Fibroblast of villous mesenchyme (primary cell): ENCODE results near the gene CDK1. TPM values are rescaled to one million over a fixed set of nuclear protein-coding genes. Genes with fewer than 3 reads are reported as not detected.

Experiments
- DNase-seq: peaks from one replicate; pipeline ENCODE4 v3.0.0-alpha.2; 2010; ENCODE audit warnings: low read depth
- H3K4me3 ChIP-seq: 2 replicates; pipeline ENCODE4 v1.5.1; 2011; ENCODE audit warnings: low read depth, mild to moderate bottlenecking, low read length
- total RNA-seq: library from RNA; depleted of rRNA; stranded (reverse); fragments of >200 nt; gene quantifications from 2 replicates; pipeline ENCODE4 v1.2.3, GENCODE V29; 2012
- TF ChIP-seq, protein P1 (sequence below): IDR thresholded peaks from 2 replicates; pipeline ENCODE4 v1.5.1; 2012; ENCODE audit warnings: low read depth, mild to moderate bottlenecking, low read length; ENCODE audit not compliant: insufficient read depth

The CDK1 gene
- total RNA-seq, 1 donor: 49.2 TPM

DNA sequence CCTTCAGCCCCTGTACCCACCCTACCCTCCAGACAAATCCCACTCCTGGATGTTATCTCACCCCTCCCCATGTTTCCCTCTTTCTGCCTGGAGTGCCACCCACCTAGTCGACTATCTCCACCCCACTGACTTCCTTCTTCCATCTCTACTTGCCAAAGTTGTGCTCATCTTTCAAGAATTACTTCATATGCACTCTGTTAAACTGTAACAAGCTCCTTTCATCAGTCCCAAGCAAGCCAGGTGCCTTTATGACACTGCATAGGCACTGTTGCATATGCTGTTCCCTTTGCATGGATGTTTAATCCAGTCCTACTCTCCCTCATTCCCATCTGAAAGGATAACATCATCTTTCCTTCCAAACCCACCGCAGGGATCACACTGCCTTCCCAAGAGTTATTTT, 8.9 kb upstream of the CDK1 start:
- TF ChIP-seq, protein P1, sequence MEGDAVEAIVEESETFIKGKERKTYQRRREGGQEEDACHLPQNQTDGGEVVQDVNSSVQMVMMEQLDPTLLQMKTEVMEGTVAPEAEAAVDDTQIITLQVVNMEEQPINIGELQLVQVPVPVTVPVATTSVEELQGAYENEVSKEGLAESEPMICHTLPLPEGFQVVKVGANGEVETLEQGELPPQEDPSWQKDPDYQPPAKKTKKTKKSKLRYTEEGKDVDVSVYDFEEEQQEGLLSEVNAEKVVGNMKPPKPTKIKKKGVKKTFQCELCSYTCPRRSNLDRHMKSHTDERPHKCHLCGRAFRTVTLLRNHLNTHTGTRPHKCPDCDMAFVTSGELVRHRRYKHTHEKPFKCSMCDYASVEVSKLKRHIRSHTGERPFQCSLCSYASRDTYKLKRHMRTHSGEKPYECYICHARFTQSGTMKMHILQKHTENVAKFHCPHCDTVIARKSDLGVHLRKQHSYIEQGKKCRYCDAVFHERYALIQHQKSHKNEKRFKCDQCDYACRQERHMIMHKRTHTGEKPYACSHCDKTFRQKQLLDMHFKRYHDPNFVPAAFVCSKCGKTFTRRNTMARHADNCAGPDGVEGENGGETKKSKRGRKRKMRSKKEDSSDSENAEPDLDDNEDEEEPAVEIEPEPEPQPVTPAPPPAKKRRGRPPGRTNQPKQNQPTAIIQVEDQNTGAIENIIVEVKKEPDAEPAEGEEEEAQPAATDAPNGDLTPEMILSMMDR: no peak

DNA sequence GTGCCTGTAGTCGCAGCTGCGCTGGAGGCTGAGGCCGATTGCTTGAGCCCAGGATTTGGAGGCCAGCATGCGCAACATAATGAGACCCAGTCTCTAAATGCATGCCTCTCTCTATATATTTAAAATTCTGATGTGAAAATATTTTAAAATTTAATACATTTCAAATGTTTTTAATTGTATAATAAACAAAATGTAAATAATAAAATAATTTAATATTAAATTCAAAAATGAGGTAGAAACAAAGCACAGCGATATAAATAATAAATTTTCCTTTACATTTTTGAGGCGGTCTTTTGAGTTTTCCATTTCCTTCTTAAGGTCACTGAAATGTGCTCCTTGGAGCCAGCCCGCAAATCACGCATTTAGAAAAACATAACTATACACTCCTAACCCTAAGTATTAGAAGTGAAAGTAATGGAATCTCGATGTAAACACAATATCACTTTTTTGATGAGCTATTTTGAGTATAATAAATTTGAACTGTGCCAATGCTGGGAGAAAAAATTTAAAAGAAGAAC, 523 bp upstream of the CDK1 start:
- DNase-seq: no peak
- peak overlapping the region; percentile 52 for H3K4me3 ChIP-seq
- TF ChIP-seq, protein P1: no peak

More for the DNA sequence above, 8.9 kb upstream of the CDK1 start:
- no peak overlapping the region for H3K4me3 ChIP-seq
- DNase-seq: no peak

DNA sequence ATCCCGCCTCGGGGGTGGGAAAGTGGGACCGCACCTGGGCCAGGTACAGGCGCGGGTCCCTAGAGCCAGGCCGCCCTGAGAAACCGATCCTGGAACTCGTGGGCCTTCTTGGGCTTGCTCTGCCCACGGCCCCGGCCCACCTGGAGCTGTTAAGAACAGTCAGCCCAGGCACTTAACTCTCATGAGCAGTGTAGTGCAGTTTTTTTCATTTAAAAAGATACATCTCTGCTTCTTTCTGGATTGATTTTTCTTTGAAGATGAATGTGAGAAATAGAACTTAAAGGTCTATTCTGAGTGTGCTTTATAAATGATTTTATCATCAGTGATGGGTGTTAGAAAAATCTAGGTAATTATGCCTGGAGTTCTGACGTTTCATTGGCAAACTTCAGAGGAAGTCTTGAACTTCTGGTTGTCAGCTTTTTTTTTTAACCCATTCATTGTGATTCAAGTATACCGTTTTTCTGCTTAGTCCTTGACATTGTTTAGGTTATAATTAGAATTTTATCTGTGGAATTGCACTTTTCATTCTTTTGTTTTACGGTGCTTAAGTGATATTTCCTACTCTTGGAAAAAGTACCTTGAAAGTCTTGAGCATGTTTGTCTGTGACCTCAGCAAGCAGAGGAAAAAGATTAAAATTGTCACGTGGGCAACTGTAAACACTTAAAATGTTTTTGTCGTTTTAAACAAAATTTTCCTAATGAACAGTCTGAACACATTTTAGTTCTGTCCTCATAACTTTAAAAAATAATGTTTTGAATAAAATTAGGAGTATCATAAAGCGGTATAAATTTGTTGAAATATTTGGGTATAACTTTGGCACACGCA, 906 bp downstream of the CDK1 start:
- H3K4me3 ChIP-seq: peak overlapping the region; percentile 78
- TF ChIP-seq, protein P1: no peak
- DNase-seq: no peak

DNA sequence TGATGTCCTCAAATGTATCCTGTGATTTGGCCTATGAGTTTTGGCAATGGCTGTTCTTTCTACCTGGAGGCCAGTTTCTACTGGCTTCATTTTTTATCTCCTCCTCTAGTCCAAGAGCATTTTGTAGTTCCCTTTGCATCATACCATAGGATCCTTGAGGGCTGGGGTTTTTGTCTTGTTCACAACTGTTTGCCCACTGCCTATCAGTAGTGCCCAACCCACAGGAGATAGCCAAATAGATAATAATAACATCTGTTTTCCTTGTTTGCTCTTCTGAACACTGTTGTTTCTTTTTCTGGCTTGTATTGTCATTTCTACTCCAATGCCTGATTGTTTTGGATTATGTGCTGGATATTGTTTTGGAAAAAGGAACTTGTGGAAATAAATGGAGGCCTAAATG, 3.4 kb downstream of the CDK1 start:
- H3K4me3 ChIP-seq: peak overlapping the region; percentile 22
- TF ChIP-seq, protein P1: no peak
- DNase-seq: peak; percentile 39

DNA sequence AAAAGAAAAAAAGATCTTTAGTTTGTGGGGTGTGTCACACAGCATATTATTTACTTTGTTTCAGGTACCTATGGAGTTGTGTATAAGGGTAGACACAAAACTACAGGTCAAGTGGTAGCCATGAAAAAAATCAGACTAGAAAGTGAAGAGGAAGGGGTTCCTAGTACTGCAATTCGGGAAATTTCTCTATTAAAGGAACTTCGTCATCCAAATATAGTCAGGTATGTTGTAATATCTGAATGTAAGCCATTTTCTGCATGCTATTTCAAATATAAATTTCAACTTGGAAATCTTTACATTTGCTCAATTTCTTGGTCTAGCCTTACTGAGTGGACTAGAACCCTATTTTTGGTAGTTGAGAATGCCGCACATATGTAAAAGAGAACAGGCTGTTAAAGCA, 6.4 kb downstream of the CDK1 start:
- TF ChIP-seq, protein P1: no peak
- DNase-seq: no peak
- no peak overlapping the region for H3K4me3 ChIP-seq

DNA sequence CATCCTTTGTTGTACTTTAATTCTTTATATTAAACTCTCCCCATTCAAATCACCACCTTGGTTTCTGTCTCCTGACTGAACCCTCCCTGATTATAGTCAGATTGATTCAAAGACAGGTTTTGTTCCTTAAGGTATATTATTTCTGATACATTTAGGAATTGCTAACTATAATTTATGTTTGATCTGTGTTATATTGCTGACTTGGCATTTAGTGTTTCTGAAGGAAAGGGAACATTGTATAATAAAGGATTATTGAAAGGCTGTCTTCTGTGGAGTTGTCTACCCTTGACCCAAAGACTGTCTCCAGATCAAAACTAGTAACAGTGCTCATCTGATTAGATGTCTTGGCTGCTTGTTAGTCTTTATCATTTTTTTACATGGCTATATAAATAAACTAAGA, 10.3 kb downstream of the CDK1 start:
- no peak overlapping the region for H3K4me3 ChIP-seq
- DNase-seq: no peak
- TF ChIP-seq, protein P1: no peak
